Skin epidermis (tissue), 12 donors: Measurements from ENCODE around the gene B2M.
"Not testable (repeated sequence)": the region's sequence is repeated elsewhere in the genome, so short reads cannot be mapped to it uniquely, and the experiment has no call there.

Experiments used
- H3K27ac ChIP-seq, 21 experiments: fragments of 200-600 bp; sonication (generic) in 11 of 21; one replicate each; pipeline ENCODE4 v1.5.0; 2020; ENCODE audit warnings: mild to moderate bottlenecking in 3 of 21, inconsistent platforms in 2 of 21, moderate library complexity in 2 of 21
- H3K4me3 ChIP-seq, 7 experiments: fragments of 200-600 bp; sonication (generic) in 2 of 7; one replicate each; pipeline ENCODE4 v1.5.0; 2020; ENCODE audit warnings: inconsistent platforms in 2 of 7, mild to moderate bottlenecking in 2 of 7, moderate library complexity in 1 of 7

B2M gene

GRCh38 chr15:44711096-44711742 lies at the start of gene B2M, which contains the start of gene PATL2:
B2M (plus strand) TSS chr15:44711517; CDS start chr15:44711547, 30 bp downstream.
PATL2 (minus strand) TSS chr15:44711323; CDS start chr15:44676490, 34,833 bp downstream.
- H3K4me3 ChIP-seq = peak within 1 kb of the TSS; percentile 63 to 100 (median 90)
- H3K27ac ChIP-seq = peak within 1 kb of the TSS; percentile 94 to 100 (median 99)

GRCh38 chr15:44661576-44661975 lies 49.7 kb upstream of the B2M start:
- Histone ChIP-seq H3K27ac (peak overlapping the region in 6 of 21 experiments; percentile 98 to 100 (median 100)), H3K4me3 (no peak overlapping the region)

- Histone ChIP-seq H3K27ac (peak overlapping the region; percentile 90 to 100 (median 97)), H3K4me3 (peak overlapping the region; percentile 74 to 99 (median 94))
These were observed 48.6 kb upstream of the B2M start for GRCh38 chr15:44662478-44663409.

GRCh38 chr15:44663410-44664308 lies 47.7 kb upstream of the B2M start, which contains the start of gene SPG11:
SPG11 (minus strand) TSS chr15:44663662; CDS start chr15:44663647, 15 bp downstream.
- H3K27ac ChIP-seq = peak within 1 kb of the TSS; percentile 90 to 100 (median 97)
- H3K4me3 ChIP-seq = peak within 1 kb of the TSS; percentile 74 to 99 (median 94)

- Histone ChIP-seq H3K27ac (peak overlapping the region in 9 of 21 experiments; percentile 4 to 82 (median 24)), H3K4me3 (no peak overlapping the region)
These were observed 44.9 kb upstream of the B2M start for GRCh38 chr15:44666210-44667038.

GRCh38 chr15:44667039-44667360 lies 44.3 kb upstream of the B2M start:
- peak overlapping the region in 8 of 21 experiments; percentile 4 to 82 (median 26) for H3K27ac ChIP-seq

GRCh38 chr15:44668921-44669320 lies 42.4 kb upstream of the B2M start:
- peak overlapping the region in 4 of 21 experiments; percentile 11 to 47 (median 22) for H3K27ac ChIP-seq
- no peak overlapping the region for H3K4me3 ChIP-seq

More at GRCh38 chr15:44667039-44667360, 44.3 kb upstream of the B2M start:
- H3K4me3 ChIP-seq = no peak overlapping the region

GRCh38 chr15:44670087-44670950 lies 41.0 kb upstream of the B2M start:
- H3K27ac ChIP-seq = peak overlapping the region in 2 of 21 experiments; percentile 37 to 47
- no peak overlapping the region for H3K4me3 ChIP-seq

GRCh38 chr15:44673639-44674038 lies 37.7 kb upstream of the B2M start:
- no peak overlapping the region for H3K4me3 ChIP-seq

GRCh38 chr15:44675911-44676310 lies 35.4 kb upstream of the B2M start:
- Histone ChIP-seq H3K4me3 (no peak overlapping the region), H3K27ac (peak overlapping the region in 7 of 21 experiments; percentile 22 to 86 (median 60))

More at GRCh38 chr15:44673639-44674038, 37.7 kb upstream of the B2M start:
- no peak overlapping the region for H3K27ac ChIP-seq

GRCh38 chr15:44676676-44677075 lies 34.6 kb upstream of the B2M start:
- Histone ChIP-seq H3K4me3 (no peak overlapping the region), H3K27ac (peak overlapping the region in 11 of 21 experiments; percentile 11 to 86 (median 63))

GRCh38 chr15:44682211-44682610 lies 29.1 kb upstream of the B2M start:
- Histone ChIP-seq H3K4me3 (no peak overlapping the region), H3K27ac (peak overlapping the region in 7 of 21 experiments; percentile 55 to 90 (median 74))

- Histone ChIP-seq H3K27ac (peak overlapping the region in 19 of 21 experiments; percentile 1 to 90 (median 62)), H3K4me3 (peak overlapping the region in 1 of 7 experiments; percentile 11)
These were observed 28.3 kb upstream of the B2M start for GRCh38 chr15:44682809-44683682.

GRCh38 chr15:44689318-44689717 lies 22.0 kb upstream of the B2M start:
- not testable (repeated sequence) for H3K27ac ChIP-seq, H3K4me3 ChIP-seq

GRCh38 chr15:44690245-44690644 lies 21.1 kb upstream of the B2M start:
- H3K4me3 ChIP-seq, H3K27ac ChIP-seq: not testable (repeated sequence)

- Histone ChIP-seq H3K4me3 (no peak overlapping the region), H3K27ac (no peak overlapping the region)
These were observed 18.7 kb upstream of the B2M start for GRCh38 chr15:44692659-44693058.
